Mesenchymal stem cell (in vitro differentiated cells and primary cell): ENCODE measurements around the gene TAMM41.

Experiments used
- DNase-seq: peaks from one replicate; pipeline ENCODE4 v3.0.0-alpha.2; 2013
- H2AFZ ChIP-seq: one replicate; pipeline ENCODE4 v1.6.1; 2013; ENCODE audit warnings: low read depth, mild to moderate bottlenecking, control low read depth, inconsistent platforms, low read length, moderate library complexity
- H2AK5ac ChIP-seq: 2 replicates; pipeline ENCODE4 v1.6.1; 2013; ENCODE audit warnings: low read length, moderate library complexity, mild to moderate bottlenecking, inconsistent platforms; ENCODE audit not compliant: severe bottlenecking
- H2BK120ac ChIP-seq: one replicate; pipeline ENCODE4 v1.6.1; 2013; ENCODE audit warnings: low read depth, mild to moderate bottlenecking, inconsistent platforms, low read length, moderate library complexity
- H2BK12ac ChIP-seq, 2 experiments: one replicate each; pipeline ENCODE4 v1.6.1; 2013; ENCODE audit warnings: inconsistent platforms in 2 of 2, low read length in 2 of 2, mild to moderate bottlenecking in 2 of 2, moderate library complexity in 2 of 2, control low read depth in 1 of 2
- H2BK15ac ChIP-seq: one replicate; pipeline ENCODE4 v1.6.1; 2013; ENCODE audit warnings: mild to moderate bottlenecking, low read depth, inconsistent platforms; ENCODE audit not compliant: poor library complexity, severe bottlenecking
- H2BK5ac ChIP-seq: 2 replicates; pipeline ENCODE4 v1.6.1; 2013; ENCODE audit warnings: low read depth, mild to moderate bottlenecking, low read length, control low read depth, inconsistent platforms; ENCODE audit not compliant: poor library complexity, severe bottlenecking
- H3K14ac ChIP-seq, 2 experiments: one replicate each; pipeline ENCODE4 v1.6.1; 2013; ENCODE audit warnings: inconsistent platforms in 2 of 2, low read length in 2 of 2, control low read depth in 1 of 2, mild to moderate bottlenecking in 1 of 2, moderate library complexity in 1 of 2
- H3K18ac ChIP-seq, 2 experiments: one replicate each; pipeline ENCODE4 v1.6.1; 2013; ENCODE audit warnings: inconsistent platforms in 2 of 2, low read length in 2 of 2, control low read depth in 1 of 2, low read depth in 1 of 2, mild to moderate bottlenecking in 1 of 2
- H3K23ac ChIP-seq, 2 experiments: one replicate each; pipeline ENCODE4 v1.6.1; 2013; ENCODE audit warnings: inconsistent platforms in 2 of 2, low read length in 2 of 2, mild to moderate bottlenecking in 2 of 2, moderate library complexity in 2 of 2, control low read depth in 1 of 2
- H3K27ac ChIP-seq: 2 replicates; pipeline ENCODE4 v1.5.1; 2013; ENCODE audit warnings: mild to moderate bottlenecking, moderate library complexity, low read length, control low read depth, inconsistent platforms; ENCODE audit not compliant: poor library complexity, severe bottlenecking
- H3K27me3 ChIP-seq, 2 experiments: 2 replicates each; pipeline versions ENCODE4 v1.6.1 to v1.7.0; 2013; ENCODE audit warnings: low read length in 2 of 2, mild to moderate bottlenecking in 2 of 2, moderate library complexity in 2 of 2, control low read depth in 1 of 2, inconsistent platforms in 1 of 2; ENCODE audit not compliant: control insufficient read depth in 1 of 2, insufficient read depth in 1 of 2
- H3K36me3 ChIP-seq, 2 experiments: 2 replicates each; pipeline versions ENCODE4 v1.6.1 to v1.7.0; 2013; ENCODE audit warnings: low read length in 2 of 2, control low read depth in 1 of 2, inconsistent platforms in 1 of 2, low read depth in 1 of 2, mild to moderate bottlenecking in 1 of 2; ENCODE audit not compliant: insufficient read depth in 2 of 2, control insufficient read depth in 1 of 2
- H3K4ac ChIP-seq, 2 experiments: one replicate each; pipeline ENCODE4 v1.6.1; 2013; ENCODE audit warnings: inconsistent platforms in 2 of 2, low read length in 2 of 2, mild to moderate bottlenecking in 2 of 2, moderate library complexity in 2 of 2, control low read depth in 1 of 2, low read depth in 1 of 2
- H3K4me1 ChIP-seq: 2 replicates; pipeline ENCODE4 v1.6.1; 2013; ENCODE audit warnings: low read depth, low read length, control low read depth; ENCODE audit not compliant: control insufficient read depth, insufficient read depth
- H3K4me2 ChIP-seq: 2 replicates; pipeline ENCODE4 v1.6.1; 2013; ENCODE audit warnings: low read length, mild to moderate bottlenecking, inconsistent platforms; ENCODE audit not compliant: poor library complexity, severe bottlenecking
- H3K4me3 ChIP-seq, 2 experiments: 2 replicates each; pipeline versions ENCODE4 v1.5.1 to v1.7.0; 2013; ENCODE audit warnings: low read length in 2 of 2, mild to moderate bottlenecking in 2 of 2, control low read depth in 1 of 2, low read depth in 1 of 2; ENCODE audit not compliant: insufficient read depth in 1 of 2
- H3K79me1 ChIP-seq: replicated peaks from 2 replicates; pipeline ENCODE4 v1.6.1; 2013; ENCODE audit warnings: mild to moderate bottlenecking, control low read depth, low read length, inconsistent platforms; ENCODE audit not compliant: poor library complexity, severe bottlenecking
- H3K9ac ChIP-seq: 2 replicates; pipeline ENCODE4 v1.7.0; 2013; ENCODE audit warnings: mild to moderate bottlenecking, low read length, moderate library complexity
- H3K9me3 ChIP-seq: 2 replicates; pipeline ENCODE4 v1.7.0; 2013; ENCODE audit warnings: mild to moderate bottlenecking, low read length; ENCODE audit not compliant: control insufficient read depth
- H4K8ac ChIP-seq: one replicate; pipeline ENCODE4 v1.6.1; 2013; ENCODE audit warnings: inconsistent platforms, mild to moderate bottlenecking, low read length, moderate library complexity
- H4K91ac ChIP-seq: one replicate; pipeline ENCODE4 v1.6.1; 2013; ENCODE audit warnings: mild to moderate bottlenecking, low read length, inconsistent platforms
- WGBS: methylation state at CpG from one replicate; pipeline ENCODE4 v1.1.7; 2013; ENCODE audit warnings: mixed read lengths; 5-methylcytosine and 5-hydroxymethylcytosine counted together

The TAMM41 gene

DNA sequence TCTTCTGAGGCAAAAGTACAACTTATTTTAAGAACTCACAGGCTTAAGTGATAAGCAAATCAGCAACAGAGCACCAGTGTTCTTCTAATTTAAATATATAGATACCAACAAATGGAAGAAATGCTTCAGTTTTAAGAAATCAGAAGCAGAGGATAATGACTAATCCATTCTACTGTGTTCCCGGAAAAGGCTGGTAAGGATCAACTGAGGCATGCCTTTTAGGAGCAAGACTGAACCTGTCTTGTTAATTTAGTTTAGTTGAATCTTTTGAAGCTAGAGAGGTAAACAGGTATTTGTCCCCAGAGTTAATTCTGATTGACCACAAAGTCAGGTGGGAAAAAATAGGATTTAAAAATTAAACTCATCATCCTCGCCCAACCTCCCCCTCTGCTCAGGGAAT, 51.8 kb downstream of the TAMM41 start:
- no peak overlapping the region for H3K27ac ChIP-seq
- no peaks in the 10 kb centered on the region for H3K4me1 ChIP-seq
- no peak overlapping the region for H3K23ac ChIP-seq
- H3K18ac ChIP-seq = no peak overlapping the region
- no peak overlapping the region for H3K4me2 ChIP-seq
- peaks cover 19% of the 10 kb centered on the region for H3K79me1 ChIP-seq
- H3K9me3 ChIP-seq = peaks cover 8% of the 10 kb centered on the region
- no peaks in the 10 kb centered on the region for H3K27me3 ChIP-seq
- DNase-seq = no peak
- no peak overlapping the region for H3K14ac ChIP-seq
- no peak overlapping the region for H2BK120ac ChIP-seq
- H3K4ac ChIP-seq = no peak overlapping the region
- H2BK15ac ChIP-seq = no peak overlapping the region
- no peak overlapping the region for H3K9ac ChIP-seq
- H2AK5ac ChIP-seq = no peak overlapping the region
- H3K36me3 ChIP-seq = peaks cover 10 to 71% of the 10 kb centered on the region in 2 experiments
- no peak overlapping the region for H2BK12ac ChIP-seq
- no peak overlapping the region for H2AFZ ChIP-seq
- no peak overlapping the region for H3K4me3 ChIP-seq
- H2BK5ac ChIP-seq = no peak overlapping the region
- WGBS = 98% methylated on average over 2 of the region's 2 CpGs
- H4K91ac ChIP-seq = no peak overlapping the region
- no peak overlapping the region for H4K8ac ChIP-seq

- Histone ChIP-seq H2BK15ac (no peak overlapping the region), H2AFZ (no peak overlapping the region), H3K4me2 (no peak overlapping the region), H3K36me3 (peaks cover 30 to 78% of the 10 kb centered on the region in 2 experiments), H4K8ac (no peak overlapping the region), H2BK12ac (no peak overlapping the region), H3K9ac (no peak overlapping the region), H2AK5ac (no peak overlapping the region), H3K9me3 (peaks cover 8% of the 10 kb centered on the region), H3K4me3 (no peak overlapping the region), H3K4ac (no peak overlapping the region), H3K18ac (no peak overlapping the region), H2BK120ac (no peak overlapping the region), H3K79me1 (peaks cover 15% of the 10 kb centered on the region), H3K14ac (no peak overlapping the region), H3K27me3 (no peaks in the 10 kb centered on the region), H4K91ac (no peak overlapping the region), H3K4me1 (no peaks in the 10 kb centered on the region), H2BK5ac (no peak overlapping the region), H3K23ac (no peak overlapping the region), H3K27ac (no peak overlapping the region)
- 93% methylated on average over 6 of the region's 6 CpGs for WGBS
- DNase-seq = no peak
Measured at GRCh38 chr3:11791339-11792200, 55.1 kb downstream of the TAMM41 start.

GRCh38 chr3:11789412-11789811, 57.3 kb downstream of the TAMM41 start:
- Histone ChIP-seq H3K4me3 (no peak overlapping the region), H3K4me1 (no peaks in the 10 kb centered on the region), H2BK120ac (no peak overlapping the region), H3K18ac (no peak overlapping the region), H3K27me3 (no peaks in the 10 kb centered on the region), H3K9me3 (peaks cover 8% of the 10 kb centered on the region), H3K79me1 (peaks cover 11% of the 10 kb centered on the region), H3K27ac (no peak overlapping the region), H3K14ac (no peak overlapping the region), H2AK5ac (no peak overlapping the region), H4K91ac (no peak overlapping the region), H2BK15ac (no peak overlapping the region), H3K9ac (no peak overlapping the region), H3K4me2 (no peak overlapping the region), H2BK12ac (no peak overlapping the region), H2BK5ac (no peak overlapping the region), H4K8ac (no peak overlapping the region), H3K23ac (no peak overlapping the region), H3K36me3 (peaks cover 27 to 65% of the 10 kb centered on the region in 2 experiments), H2AFZ (no peak overlapping the region), H3K4ac (no peak overlapping the region)
- DNase-seq = no peak
- WGBS = 88% methylated on average over 1 of the region's 1 CpG

DNA sequence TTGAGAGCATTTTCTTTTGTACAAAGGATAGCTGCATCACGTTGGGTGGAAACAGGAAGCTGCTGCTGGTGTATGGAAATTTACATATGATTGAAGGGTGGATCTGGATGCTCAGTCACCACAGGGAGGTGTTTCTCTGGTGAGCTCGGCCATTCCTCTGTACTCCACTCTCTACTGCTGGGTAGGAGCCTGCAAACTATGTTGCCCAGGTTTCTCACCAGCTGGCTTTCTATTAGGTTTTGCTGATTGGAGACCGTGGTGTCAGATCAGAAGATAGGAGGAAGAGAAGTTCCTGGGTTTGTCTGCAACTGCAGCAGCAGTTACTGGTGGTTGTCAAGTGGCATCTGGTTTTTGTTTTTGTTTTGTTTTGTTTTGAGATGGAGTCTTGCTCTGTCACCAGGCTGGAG, 61.7 kb downstream of the TAMM41 start:
- no peak overlapping the region for H4K8ac ChIP-seq
- H3K9ac ChIP-seq = no peak overlapping the region
- 36% methylated on average over 2 of the region's 3 CpGs for WGBS
- no peak overlapping the region for H2BK12ac ChIP-seq
- H3K4ac ChIP-seq = no peak overlapping the region
- no peak overlapping the region for H2BK120ac ChIP-seq
- peak; percentile 70 for DNase-seq
- no peak overlapping the region for H3K4me2 ChIP-seq
- H3K14ac ChIP-seq = no peak overlapping the region
- no peaks in the 10 kb centered on the region for H3K27me3 ChIP-seq
- no peak overlapping the region for H3K27ac ChIP-seq
- H2BK15ac ChIP-seq = no peak overlapping the region
- no peak overlapping the region for H3K4me3 ChIP-seq
- no peaks in the 10 kb centered on the region for H3K79me1 ChIP-seq
- no peak overlapping the region for H3K18ac ChIP-seq
- no peaks in the 10 kb centered on the region for H3K4me1 ChIP-seq
- H2AK5ac ChIP-seq = no peak overlapping the region
- H3K9me3 ChIP-seq = peaks cover 8% of the 10 kb centered on the region
- H4K91ac ChIP-seq = no peak overlapping the region
- no peak overlapping the region for H2AFZ ChIP-seq
- H2BK5ac ChIP-seq = no peak overlapping the region
- H3K23ac ChIP-seq = no peak overlapping the region
- peaks cover 20 to 44% of the 10 kb centered on the region in 2 experiments for H3K36me3 ChIP-seq
